IMR-90 (cell line): ENCODE data around the gene EML6. TPM values are rescaled to one million over a fixed set of nuclear protein-coding genes. Genes with fewer than 3 reads are reported as not detected.

ENCODE experiments used
- ATAC-seq: fragments of 200-7000 bp; cut with Tn5 transposase; 2 replicates; pipeline ENCODE4 v1.9.1; 2020; ENCODE audit warnings: low read depth, mild to moderate bottlenecking, moderate library complexity
- BruUV-seq: library from RNA; stranded (reverse); fragments of 400-500 nt; replicated peaks from 2 replicates; lab custom pipeline; 2021; lab: Mats Ljungman, UMichigan
- CTCF ChIA-PET: fragments of 300-600 bp; formaldehyde crosslinking; extraction: SDS; loops from one replicate; lab custom pipeline; 2021; ENCODE audit warnings: antibody characterized with exemption; lab: Yijun Ruan, JAX
- POLR2A ChIA-PET: fragments of 300-600 bp; sonication (Branson Sonifier 250); formaldehyde crosslinking; loops from one replicate; lab custom pipeline; 2022; ENCODE audit warnings: antibody characterized with exemption; ENCODE audit not compliant: unreplicated experiment; lab: Charles Lee
- DNase-seq: peaks from one replicate; pipeline ENCODE4 v3.0.0; 2013
- H2AFZ ChIP-seq: replicated peaks from 2 replicates; pipeline ENCODE3; 2013; ENCODE audit warnings: low read length, mild to moderate bottlenecking; ENCODE audit not compliant: poor library complexity
- H2AK5ac ChIP-seq: 2 replicates; pipeline ENCODE4 v1.6.1; 2013; ENCODE audit warnings: low read depth, low read length, inconsistent platforms
- H2AK9ac ChIP-seq: replicated peaks from 2 replicates; pipeline ENCODE3; 2013; ENCODE audit warnings: mild to moderate bottlenecking, low read depth, low read length, moderate library complexity; ENCODE audit not compliant: poor library complexity
- H2BK120ac ChIP-seq: 2 replicates; pipeline ENCODE4 v1.6.1; 2013; ENCODE audit warnings: low read depth, low read length, inconsistent platforms
- H2BK15ac ChIP-seq: 3 replicates; pipeline ENCODE4 v1.6.1; 2013; ENCODE audit warnings: low read depth, low read length, inconsistent platforms
- H2BK20ac ChIP-seq: 2 replicates; pipeline ENCODE4 v1.6.1; 2013; ENCODE audit warnings: low read depth, mild to moderate bottlenecking, inconsistent platforms, low read length, moderate library complexity
- H2BK5ac ChIP-seq: 2 replicates; pipeline ENCODE4 v1.6.1; 2013; ENCODE audit warnings: mild to moderate bottlenecking, low read depth, low read length, inconsistent platforms; ENCODE audit not compliant: poor library complexity, severe bottlenecking
- H3K14ac ChIP-seq: replicated peaks from 2 replicates; pipeline ENCODE4 v1.6.1; 2013; ENCODE audit warnings: low read depth, low read length, inconsistent platforms
- H3K18ac ChIP-seq: 2 replicates; pipeline ENCODE4 v1.6.1; 2013; ENCODE audit warnings: low read depth, low read length, control low read depth
- H3K23ac ChIP-seq: 2 replicates; pipeline ENCODE4 v1.6.1; 2013; ENCODE audit warnings: low read depth, low read length, inconsistent platforms
- H3K27ac ChIP-seq: 2 replicates; pipeline ENCODE4 v1.5.1; 2013; ENCODE audit warnings: mild to moderate bottlenecking, control low read depth, low read length; ENCODE audit not compliant: insufficient read depth
- H3K27me3 ChIP-seq: 2 replicates; pipeline ENCODE4 v1.6.1; 2013; ENCODE audit warnings: low read length; ENCODE audit not compliant: control insufficient read depth, insufficient read depth
- H3K36me3 ChIP-seq: 2 replicates; pipeline ENCODE4 v1.6.1; 2013; ENCODE audit warnings: low read length, mixed read lengths; ENCODE audit not compliant: control insufficient read depth, insufficient read depth
- H3K4ac ChIP-seq: 2 replicates; pipeline ENCODE4 v1.6.1; 2013; ENCODE audit warnings: low read depth, low read length, inconsistent platforms
- H3K4me1 ChIP-seq: 2 replicates; pipeline ENCODE4 v1.6.1; 2013; ENCODE audit warnings: low read length, mixed read lengths; ENCODE audit not compliant: control insufficient read depth, insufficient read depth
- H3K4me2 ChIP-seq: 2 replicates; pipeline ENCODE4 v1.6.1; 2013; ENCODE audit warnings: low read depth, mild to moderate bottlenecking, control low read depth, low read length, moderate library complexity
- H3K4me3 ChIP-seq: 2 replicates; pipeline ENCODE4 v1.5.1; 2013; ENCODE audit warnings: low read depth, mild to moderate bottlenecking, control low read depth, low read length, moderate library complexity; ENCODE audit not compliant: insufficient read depth
- H3K56ac ChIP-seq: 2 replicates; pipeline ENCODE4 v1.6.1; 2013; ENCODE audit warnings: low read length, inconsistent platforms; ENCODE audit not compliant: insufficient read depth; ENCODE audit errors: extremely low read depth
- H3K79me1 ChIP-seq, 2 experiments: 2 replicates each; pipeline ENCODE4 v1.6.1; 2013; ENCODE audit warnings: low read length in 2 of 2, inconsistent platforms in 1 of 2, low read depth in 1 of 2
- H3K9ac ChIP-seq: 2 replicates; pipeline ENCODE4 v1.6.1; 2013; ENCODE audit warnings: low read depth, low read length, control low read depth
- H3K9me1 ChIP-seq: 2 replicates; pipeline ENCODE4 v1.6.1; 2013; ENCODE audit warnings: low read length, inconsistent platforms; ENCODE audit not compliant: insufficient read depth
- H3K9me3 ChIP-seq: 2 replicates; pipeline ENCODE4 v1.6.1; 2013; ENCODE audit warnings: low read length; ENCODE audit not compliant: control insufficient read depth, insufficient read depth
- H4K20me1 ChIP-seq: 2 replicates; pipeline ENCODE4 v1.6.1; 2013; ENCODE audit warnings: low read length, inconsistent platforms; ENCODE audit not compliant: insufficient read depth
- H4K5ac ChIP-seq: 2 replicates; pipeline ENCODE4 v1.6.1; 2013; ENCODE audit warnings: mild to moderate bottlenecking, low read depth, low read length, control low read depth
- H4K8ac ChIP-seq, 2 experiments: 2 replicates each; pipeline ENCODE4 v1.6.1; 2013; ENCODE audit warnings: low read depth in 2 of 2, low read length in 2 of 2, control low read depth in 1 of 2, inconsistent platforms in 1 of 2
- H4K91ac ChIP-seq: 2 replicates; pipeline ENCODE4 v1.6.1; 2013; ENCODE audit warnings: low read depth, low read length, inconsistent platforms; ENCODE audit not compliant: insufficient read depth
- BHLHE40 ChIP-seq: fragments of 150-350 bp; IDR thresholded peaks from 2 replicates; pipeline ENCODE4 v1.6.1; 2016; ENCODE audit warnings: mild to moderate bottlenecking, low read depth, low read length
- CEBPB ChIP-seq: IDR thresholded peaks from 2 replicates; pipeline ENCODE4 v1.6.1; 2012; ENCODE audit warnings: low read depth, low read length, improper control_type of control experiment
- CTCF ChIP-seq: conservative IDR thresholded peaks from 2 replicates; pipeline ENCODE4 v1.5.1; 2012; ENCODE audit warnings: mild to moderate bottlenecking, low read depth, low read length, improper control_type of control experiment
- ELK1 ChIP-seq: fragments of 150-350 bp; IDR thresholded peaks from 2 replicates; pipeline ENCODE4 v1.6.1; 2016; ENCODE audit warnings: low read depth, mild to moderate bottlenecking, low read length, moderate library complexity, borderline replicate concordance
- FOS ChIP-seq: fragments of 150-350 bp; IDR thresholded peaks from 2 replicates; pipeline ENCODE4 v1.6.1; 2016; ENCODE audit warnings: low read depth, low read length
- MAFK ChIP-seq: IDR thresholded peaks from 2 replicates; pipeline ENCODE4 v1.6.1; 2012; ENCODE audit warnings: low read depth, low read length, improper control_type of control experiment
- MXI1 ChIP-seq: IDR thresholded peaks from 2 replicates; pipeline ENCODE4 v1.6.1; 2012; ENCODE audit warnings: low read depth, mild to moderate bottlenecking, low read length, moderate library complexity, borderline replicate concordance
- NFE2L2 ChIP-seq: fragments of 150-350 bp; IDR thresholded peaks from 2 replicates; pipeline ENCODE4 v1.6.1; 2016; ENCODE audit warnings: low read depth, mild to moderate bottlenecking, low read length
- POLR2A ChIP-seq: IDR thresholded peaks from 2 replicates; pipeline ENCODE4 v1.6.1; 2012; ENCODE audit warnings: mild to moderate bottlenecking, low read depth, low read length
- RAD21 ChIP-seq: IDR thresholded peaks from 2 replicates; pipeline ENCODE4 v1.6.1; 2012; ENCODE audit warnings: low read length, improper control_type of control experiment
- RCOR1 ChIP-seq: IDR thresholded peaks from 2 replicates; pipeline ENCODE4 v1.6.1; 2012; ENCODE audit warnings: mild to moderate bottlenecking, low read length, improper control_type of control experiment; ENCODE audit not compliant: insufficient replicate concordance
- RFX5 ChIP-seq: IDR thresholded peaks from 2 replicates; pipeline ENCODE4 v1.8.0; 2012; ENCODE audit warnings: low read depth, mild to moderate bottlenecking, low read length, moderate library complexity
- SMC3 ChIP-seq: fragments of 150-350 bp; IDR thresholded peaks from 2 replicates; pipeline ENCODE4 v1.6.1; 2016; ENCODE audit warnings: low read depth, mild to moderate bottlenecking, antibody characterized with exemption, low read length, moderate library complexity
- USF2 ChIP-seq: fragments of 150-350 bp; IDR thresholded peaks from 2 replicates; pipeline ENCODE4 v1.6.1; 2017; ENCODE audit warnings: mild to moderate bottlenecking, antibody characterized with exemption, low read length, low read depth
- WGBS, 2 experiments: methylation state at CpG; one replicate each; pipeline versions ENCODE4 v1.1.5 to v1.1.7; 2013; ENCODE audit warnings: missing lambda C conversion rate in 2 of 2; ENCODE audit not compliant: insufficient read length in 1 of 2; ENCODE audit errors: extremely low coverage in 2 of 2; 5-methylcytosine and 5-hydroxymethylcytosine counted together
- dilution Hi-C: fragments of 300-500 bp; cut with HindIII; formaldehyde crosslinking; loops from one replicate; pipeline ENCODE4 v1.14.3; 2018; ENCODE audit warnings: low sequenced_read_pairs; ENCODE audit not compliant: unreplicated experiment
- in situ Hi-C: fragments of 300-500 bp; cut with MboI; formaldehyde crosslinking; loops from 3 replicates; pipeline ENCODE4 v1.14.3; 2019; ENCODE audit warnings: low sequenced_read_pairs, inconsistent platforms, mixed read lengths
- intact Hi-C: fragments of 100-400 bp; cut with micrococcal nuclease; formaldehyde crosslinking; loops from 2 replicates; pipeline ENCODE4 v1.10.0; 2022
- polyA plus RNA-seq, 3 experiments: library from polyadenylated mRNA; depleted of rRNA; stranded (reverse); fragments of >200 nt; gene quantifications; 2 replicates each; pipeline ENCODE4 v1.2.3, GENCODE V29; 2012; ENCODE audit warnings: low replicate concordance in 1 of 3
- total RNA-seq: library from RNA; depleted of rRNA; stranded (reverse); fragments of >200 nt; gene quantifications from 2 replicates; pipeline ENCODE4 v1.2.3, GENCODE V29; 2012

EML6 gene
- total and polyA plus RNA-seq, 2 of the 4 experiments (the other 2 are of a cell fraction) = 0.18 to 0.19 TPM

GRCh38 chr2:54797307-54797706, 73.8 kb downstream of the EML6 start:
- DNase-seq (no peak), ATAC-seq (no peak)
- no peaks in the 10 kb centered on the region for H4K20me1 ChIP-seq
- no peak overlapping the region for H2BK15ac ChIP-seq
- no peak overlapping the region for H3K27ac ChIP-seq
- no peaks in the 10 kb centered on the region for H3K4me1 ChIP-seq
- H3K9me3 ChIP-seq = no peaks in the 10 kb centered on the region
- H3K4ac ChIP-seq = no peak overlapping the region
- WGBS, 2 experiments = no CpG with 5 or more reads among the region's 4 CpGs
- H3K79me1 ChIP-seq = no peaks in the 10 kb centered on the region
- in situ Hi-C loops = no loop called here
- CTCF ChIA-PET = interaction anchor here (0.6 kb wide), 1 partner anchor 14 kb away, joined by 3 read pairs; no protein-coding TSS in a partner anchor
- H3K4me2 ChIP-seq = no peak overlapping the region
- H3K14ac ChIP-seq = no peak overlapping the region
- H3K18ac ChIP-seq = no peak overlapping the region
- H4K8ac ChIP-seq = no peak overlapping the region
- H2AK9ac ChIP-seq = no peak overlapping the region
- no peaks in the 10 kb centered on the region for H3K9me1 ChIP-seq
- H3K27me3 ChIP-seq = peaks cover 13% of the 10 kb centered on the region
- H3K36me3 ChIP-seq = no peaks in the 10 kb centered on the region
- no peak for TF ChIP-seq POLR2A
- TF ChIP-seq BHLHE40 = no peak
- no peak for TF ChIP-seq MAFK
- TF ChIP-seq MXI1 = no peak
- no peak for TF ChIP-seq NFE2L2
- no peak for TF ChIP-seq SMC3
- TF ChIP-seq CEBPB = no peak
- TF ChIP-seq RAD21 = no peak
- no peak for TF ChIP-seq RCOR1
- TF ChIP-seq FOS = no peak
- no peak for TF ChIP-seq CTCF
- no peak for TF ChIP-seq RFX5
- no peak for TF ChIP-seq ELK1
- no peak for TF ChIP-seq USF2
- no peak overlapping the region for H3K23ac ChIP-seq
- no peak overlapping the region for H2BK120ac ChIP-seq
- H2AK5ac ChIP-seq = no peak overlapping the region
- no peak overlapping the region for H4K91ac ChIP-seq
- intact Hi-C loops = no loop called here
- no peak overlapping the region for H3K9ac ChIP-seq
- H2AFZ ChIP-seq = no peak overlapping the region
- H2BK5ac ChIP-seq = no peak overlapping the region
- H3K56ac ChIP-seq = no peak overlapping the region
- BruUV-seq = no TSS peak
- dilution Hi-C loops = no loop called here
- no peak overlapping the region for H2BK20ac ChIP-seq
- no peak overlapping the region for H4K5ac ChIP-seq
- POLR2A ChIA-PET = no interaction called here
- H3K4me3 ChIP-seq = no peak overlapping the region
